ENCODE measurements around the gene DENND6A. TPM values are rescaled to one million over a fixed set of nuclear protein-coding genes. Genes with fewer than 3 reads are reported as not detected.

DENND6A gene
- total RNA-seq, 2 donors from 2014 or later = 23.4 to 35.1 TPM

GRCh38 chr3:57737840-57738239, 45.0 kb upstream of the DENND6A start:
- Mint-ChIP-seq H3K9me3 (no peaks in the 10 kb centered on the region), H3K36me3 (ENCODE audit: low read depth) (no peaks in the 10 kb centered on the region), H3K27me3 (ENCODE audit: insufficient read depth) (no peaks in the 10 kb centered on the region), H3K4me3 (no peak overlapping the region), H3K4me1 (peaks cover 13% of the 10 kb centered on the region), H3K27ac (no peak overlapping the region)
- Histone ChIP-seq H3K9me3 (ENCODE audit: control insufficient read depth, low read length) (no peaks in the 10 kb centered on the region), H3K4me1 (ENCODE audit: control insufficient read depth, insufficient read depth, low read length) (peaks cover 4% of the 10 kb centered on the region), H3K4me3 (ENCODE audit: low read length) (no peak overlapping the region), H3K9ac (ENCODE audit: extremely low read depth, low read length, poor library complexity, severe bottlenecking) (no peak overlapping the region), H3K27me3 (ENCODE audit: control insufficient read depth, insufficient read depth, low read length, poor library complexity, severe bottlenecking) (no peaks in the 10 kb centered on the region), H3K36me3 (ENCODE audit: control insufficient read depth, insufficient read depth, low read length) (no peaks in the 10 kb centered on the region), H3K27ac (ENCODE audit: low read depth, low read length) (no peak overlapping the region)
- no peak for TF ChIP-seq CTCF (conservative IDR thresholded peaks at IDR 0.05)
- 98 to 100% methylated on average over 1 to 6 of the region's 7 CpGs for WGBS, 2 experiments (ENCODE audit: insufficient coverage in 1 of 2, insufficient read length in 1 of 2)
- DNase-seq = no peak

GRCh38 chr3:57735405-57735804, 42.5 kb upstream of the DENND6A start:
- 80 to 81% methylated on average over 1 of the region's 2 CpGs for WGBS, 2 experiments (ENCODE audit: insufficient coverage in 1 of 2, insufficient read length in 1 of 2)

GRCh38 chr3:57733790-57734189, 40.9 kb upstream of the DENND6A start:
- H3K4me1 Mint-ChIP-seq = peaks cover 11% of the 10 kb centered on the region
- H3K27ac ChIP-seq (ENCODE audit: low read depth, low read length) = no peak overlapping the region
- no peaks in the 10 kb centered on the region for H3K27me3 ChIP-seq (ENCODE audit: control insufficient read depth, insufficient read depth, low read length, poor library complexity, severe bottlenecking)
- no peaks in the 10 kb centered on the region for H3K4me1 ChIP-seq (ENCODE audit: control insufficient read depth, insufficient read depth, low read length)
- no peaks in the 10 kb centered on the region for H3K27me3 Mint-ChIP-seq (ENCODE audit: insufficient read depth)
- 73 to 87% methylated on average over 1 to 2 of the region's 2 CpGs for WGBS, 2 experiments (ENCODE audit: insufficient coverage in 1 of 2, insufficient read length in 1 of 2)
- H3K27ac Mint-ChIP-seq = no peak overlapping the region
- H3K4me3 ChIP-seq (ENCODE audit: low read length) = no peak overlapping the region
- no peaks in the 10 kb centered on the region for H3K9me3 Mint-ChIP-seq
- no peak overlapping the region for H3K4me3 Mint-ChIP-seq
- no peak overlapping the region for H3K9ac ChIP-seq (ENCODE audit: extremely low read depth, low read length, poor library complexity, severe bottlenecking)
- H3K36me3 Mint-ChIP-seq (ENCODE audit: low read depth) = no peaks in the 10 kb centered on the region
- H3K9me3 ChIP-seq (ENCODE audit: control insufficient read depth, low read length) = no peaks in the 10 kb centered on the region
- DNase-seq = no peak
- H3K36me3 ChIP-seq (ENCODE audit: control insufficient read depth, insufficient read depth, low read length) = no peaks in the 10 kb centered on the region
- TF ChIP-seq CTCF (conservative IDR thresholded peaks at IDR 0.05) = no peak

More at GRCh38 chr3:57735405-57735804, 42.5 kb upstream of the DENND6A start:
- Mint-ChIP-seq H3K27ac (no peak overlapping the region), H3K4me3 (no peak overlapping the region), H3K36me3 (ENCODE audit: low read depth) (no peaks in the 10 kb centered on the region), H3K27me3 (ENCODE audit: insufficient read depth) (no peaks in the 10 kb centered on the region), H3K9me3 (no peaks in the 10 kb centered on the region), H3K4me1 (peaks cover 5% of the 10 kb centered on the region)
- Histone ChIP-seq H3K9me3 (ENCODE audit: control insufficient read depth, low read length) (no peaks in the 10 kb centered on the region), H3K27me3 (ENCODE audit: control insufficient read depth, insufficient read depth, low read length, poor library complexity, severe bottlenecking) (no peaks in the 10 kb centered on the region), H3K4me3 (ENCODE audit: low read length) (no peak overlapping the region), H3K36me3 (ENCODE audit: control insufficient read depth, insufficient read depth, low read length) (no peaks in the 10 kb centered on the region), H3K9ac (ENCODE audit: extremely low read depth, low read length, poor library complexity, severe bottlenecking) (no peak overlapping the region), H3K4me1 (ENCODE audit: control insufficient read depth, insufficient read depth, low read length) (no peaks in the 10 kb centered on the region), H3K27ac (ENCODE audit: low read depth, low read length) (no peak overlapping the region)
- no peak for TF ChIP-seq CTCF (conservative IDR thresholded peaks at IDR 0.05)
- DNase-seq = no peak

All from endodermal cell (in vitro differentiated cells).